ENCODE data around the gene SIT1. TPM values are rescaled to one million over a fixed set of nuclear protein-coding genes. Genes with fewer than 3 reads are reported as not detected.
A peak's percentile ranks its signal among the peaks of the same experiment; 100 is the strongest.

SIT1 gene
- polyA plus RNA-seq, 5 donors: 0.40 to 0.60 (median 0.50) TPM

GRCh38 chr9:35682520-35683315 lies 32.0 kb upstream of the SIT1 start:
- DNase-seq: no peak

GRCh38 chr9:35682051-35682450 lies 31.3 kb upstream of the SIT1 start:
- DNase-seq: no peak

GRCh38 chr9:35681341-35682002 lies 30.7 kb upstream of the SIT1 start:
- no peak for DNase-seq

GRCh38 chr9:35680331-35681105 lies 29.8 kb upstream of the SIT1 start:
- DNase-seq: no peak

GRCh38 chr9:35679766-35680330 lies 29.1 kb upstream of the SIT1 start:
- no peak for DNase-seq

- DNase-seq: no peak
These were observed 28.4 kb upstream of the SIT1 start for GRCh38 chr9:35679091-35679490.

- peak; percentile 75 to 76 for DNase-seq
These were observed 25.1 kb upstream of the SIT1 start for GRCh38 chr9:35675732-35676392.

GRCh38 chr9:35675204-35675603 lies 24.5 kb upstream of the SIT1 start:
- DNase-seq: no peak

- no peak for DNase-seq
These were observed 23.3 kb upstream of the SIT1 start for GRCh38 chr9:35674025-35674361.

- DNase-seq: no peak
These were observed 22.6 kb upstream of the SIT1 start, which contains the start of gene CA9 for GRCh38 chr9:35673132-35674024. CA9 (plus strand) TSS chr9:35673928; CDS start chr9:35673960, 32 bp downstream.

GRCh38 chr9:35669331-35670145 lies 18.8 kb upstream of the SIT1 start:
- DNase-seq: no peak

- DNase-seq: no peak
These were observed 17.2 kb upstream of the SIT1 start for GRCh38 chr9:35667939-35668338.

- no peak for DNase-seq
These were observed 15.8 kb upstream of the SIT1 start for GRCh38 chr9:35666549-35666948.

GRCh38 chr9:35666045-35666444 lies 15.3 kb upstream of the SIT1 start:
- DNase-seq: no peak

- DNase-seq: no peak
These were observed 14.7 kb upstream of the SIT1 start for GRCh38 chr9:35665471-35665818.

- peak; percentile 78 to 83 for DNase-seq
These were observed 14.1 kb upstream of the SIT1 start, which contains the start of gene ARHGEF39 for GRCh38 chr9:35664531-35665470. ARHGEF39 (minus strand) TSS chr9:35665195; CDS start chr9:35665169, 26 bp downstream.

GRCh38 chr9:35662437-35662836 lies 11.7 kb upstream of the SIT1 start:
- DNase-seq: no peak

GRCh38 chr9:35661756-35662350 lies 11.1 kb upstream of the SIT1 start:
- DNase-seq: no peak
